ENCODE measurements around the gene DYNC1H1.
A peak's percentile ranks its signal among the peaks of the same experiment; 100 is the strongest.

DYNC1H1 gene

DNA sequence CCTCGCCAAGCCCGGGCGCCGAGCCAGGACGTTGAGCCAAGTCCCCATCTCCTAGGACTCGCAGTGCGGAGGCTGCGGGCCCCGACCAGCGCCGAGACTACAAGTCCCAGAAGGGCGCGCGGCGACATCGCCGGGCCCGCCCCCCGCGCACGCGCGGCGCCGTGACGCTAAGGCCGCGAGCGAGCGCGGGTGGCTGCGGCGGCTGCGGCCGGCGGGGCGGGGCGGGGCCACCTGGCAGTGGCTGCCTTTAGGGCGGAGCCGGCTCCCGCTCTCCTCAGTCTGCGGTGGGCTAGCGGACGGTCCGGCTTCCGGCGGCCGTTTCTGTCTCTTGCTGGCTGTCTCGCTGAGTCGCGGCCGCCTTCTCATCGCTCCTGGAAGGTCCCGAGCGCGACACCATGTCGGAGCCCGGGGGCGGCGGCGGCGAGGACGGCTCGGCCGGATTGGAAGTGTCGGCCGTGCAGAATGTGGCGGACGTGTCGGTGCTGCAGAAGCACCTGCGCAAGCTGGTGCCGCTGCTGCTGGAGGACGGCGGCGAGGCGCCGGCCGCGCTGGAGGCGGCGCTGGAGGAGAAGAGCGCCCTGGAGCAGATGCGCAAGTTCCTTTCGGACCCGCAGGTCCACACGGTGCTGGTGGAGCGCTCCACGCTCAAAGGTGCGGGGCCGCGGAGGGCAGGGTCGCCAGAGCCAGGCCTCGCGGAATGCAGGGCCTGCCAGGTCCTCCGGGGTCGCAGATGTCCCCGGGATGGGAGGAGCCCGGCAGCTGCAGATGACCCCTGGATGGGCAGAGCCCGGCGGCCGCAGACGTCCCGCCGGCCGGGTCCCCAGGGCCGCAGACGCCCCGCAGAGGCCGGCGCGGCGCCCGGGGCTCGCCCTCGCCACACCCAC is at the start of gene DYNC1H1:
TSS of gene DYNC1H1 (plus strand) at position 277 of the 884 bp plus-strand sequence. CDS start at position 396, 119 bp downstream.
- no peaks in the 10 kb centered on the region for H3K9me3 Mint-ChIP-seq (ENCODE audit: low read depth)
- peaks cover 42% of the 10 kb centered on the region for H3K4me1 Mint-ChIP-seq (ENCODE audit: low read depth)
- no peaks in the 10 kb centered on the region for H3K27me3 Mint-ChIP-seq

DNA sequence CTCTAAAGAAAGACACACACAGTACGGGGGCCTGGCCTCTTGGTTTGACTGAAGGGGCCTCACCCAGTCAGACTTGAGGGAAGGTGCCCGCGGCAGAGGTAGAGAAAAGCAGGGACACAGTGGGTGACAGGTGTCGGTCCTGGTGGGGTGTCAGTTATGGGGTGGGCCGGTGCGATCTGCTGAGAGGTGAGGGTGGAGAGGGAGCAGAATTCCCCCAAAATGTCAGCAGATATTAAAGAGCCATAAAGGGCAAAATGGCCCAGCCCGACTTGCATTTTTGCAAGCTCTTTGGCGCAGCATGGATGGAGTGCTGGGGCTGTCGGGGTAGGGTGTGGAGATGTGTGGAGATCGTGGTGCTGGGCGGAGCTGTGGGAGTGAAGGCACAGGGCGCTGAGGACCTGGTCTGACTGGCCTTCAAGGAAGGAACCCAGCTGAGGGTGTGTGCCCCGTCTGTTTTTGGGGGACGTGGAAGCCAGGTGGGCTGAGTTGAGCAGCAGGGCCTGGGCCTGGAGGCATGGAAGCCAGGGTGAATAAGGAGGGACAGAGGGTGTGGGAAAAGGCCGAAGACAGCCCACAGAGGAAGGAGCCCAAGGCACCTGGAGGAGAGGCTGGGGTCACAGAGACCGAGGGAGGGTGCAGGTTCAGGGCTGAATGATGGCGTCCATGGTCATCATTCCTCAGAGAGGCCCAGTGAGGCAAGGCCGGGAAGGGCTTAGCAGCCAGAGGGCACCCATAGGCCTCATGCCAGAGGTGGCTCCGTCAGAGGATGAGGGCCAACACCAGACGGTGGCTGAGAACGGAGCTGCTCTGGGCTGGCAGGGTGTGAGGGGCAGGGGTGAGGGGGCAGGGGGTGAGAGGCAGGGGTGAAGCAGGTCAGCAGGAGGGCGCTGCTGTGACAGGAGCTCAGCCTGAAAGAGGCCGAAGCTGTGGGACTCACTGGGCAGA is 48.2 kb upstream of the DYNC1H1 start:
- Mint-ChIP-seq H3K27ac (peak overlapping the region; percentile 73), H3K9me3 (ENCODE audit: low read depth) (no peaks in the 10 kb centered on the region), H3K27me3 (no peaks in the 10 kb centered on the region), H3K4me1 (ENCODE audit: low read depth) (no peaks in the 10 kb centered on the region), H3K36me3 (peaks cover 2% of the 10 kb centered on the region), H3K4me3 (no peak overlapping the region)

More for the DNA sequence above, at the start of gene DYNC1H1:
- Mint-ChIP-seq H3K36me3 (peaks cover 2% of the 10 kb centered on the region), H3K4me3 (peak within 1 kb of the TSS; percentile 90), H3K27ac (peak within 1 kb of the TSS; percentile 77)

DNA sequence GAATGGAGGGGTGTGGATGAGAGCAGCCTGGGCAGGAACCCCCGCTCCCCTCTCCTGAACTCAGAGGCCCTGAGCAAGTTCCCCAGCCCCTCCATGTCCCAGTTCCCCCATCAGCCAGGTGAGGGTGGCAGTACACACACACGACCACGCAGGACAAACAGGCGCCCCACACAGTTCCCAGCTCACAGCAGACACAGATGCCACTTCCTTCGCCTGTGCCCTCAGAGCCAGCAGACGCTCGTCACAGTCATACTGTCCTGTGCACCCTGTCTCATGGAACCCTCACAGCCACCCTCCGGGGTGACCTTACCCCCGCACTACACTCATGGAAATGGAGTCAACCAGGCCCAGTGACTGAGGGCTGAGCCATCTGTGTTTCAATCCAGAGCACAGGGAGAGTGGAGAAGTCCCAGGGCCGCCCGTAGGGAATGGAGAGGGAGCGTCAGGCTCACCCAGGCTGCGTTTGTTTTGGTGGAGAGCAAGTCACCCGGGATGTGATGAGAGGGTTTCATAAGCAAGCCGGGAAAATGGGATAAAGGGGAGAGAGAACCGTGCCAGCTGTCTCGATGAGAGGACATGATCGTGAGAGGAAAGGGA is 47.5 kb upstream of the DYNC1H1 start:
- no peak overlapping the region for H3K4me3 Mint-ChIP-seq
- H3K4me1 Mint-ChIP-seq (ENCODE audit: low read depth), result no peaks in the 10 kb centered on the region
- no peaks in the 10 kb centered on the region for H3K9me3 Mint-ChIP-seq (ENCODE audit: low read depth)
- H3K27ac Mint-ChIP-seq, result no peak overlapping the region
- peaks cover 2% of the 10 kb centered on the region for H3K36me3 Mint-ChIP-seq
- H3K27me3 Mint-ChIP-seq, result no peaks in the 10 kb centered on the region

DNA sequence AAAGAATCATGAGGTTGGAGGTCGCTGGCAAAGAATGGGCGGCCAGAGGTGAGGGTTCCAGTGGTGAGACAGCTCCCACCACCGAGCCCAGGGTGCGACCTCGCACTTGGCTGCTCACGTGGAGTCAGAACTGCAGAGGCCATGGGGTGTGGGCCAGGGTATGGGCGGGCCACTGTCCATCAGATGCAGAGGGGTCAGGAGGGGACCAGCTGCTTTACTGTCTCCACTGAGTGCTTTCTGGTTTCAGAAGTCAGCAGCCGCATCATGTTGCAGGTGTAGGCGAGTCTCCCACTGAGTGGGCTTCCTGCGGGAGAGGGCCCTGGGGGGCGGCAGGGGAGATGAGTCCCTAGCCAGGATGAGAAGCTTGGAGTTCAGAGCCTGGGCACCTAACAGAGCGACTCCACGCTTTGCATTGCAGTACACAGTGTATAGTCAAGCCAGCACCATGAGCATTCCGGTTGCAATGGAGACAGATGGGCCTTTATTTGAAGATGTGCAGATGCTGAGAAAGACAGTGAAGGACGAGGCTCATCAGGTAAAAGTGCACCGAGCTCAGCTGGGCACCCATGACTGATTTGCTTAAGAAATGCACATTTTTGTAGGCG is 46.9 kb upstream of the DYNC1H1 start:
- Mint-ChIP-seq H3K27ac (no peak overlapping the region), H3K36me3 (no peaks in the 10 kb centered on the region), H3K4me1 (ENCODE audit: low read depth) (no peaks in the 10 kb centered on the region), H3K27me3 (no peaks in the 10 kb centered on the region), H3K9me3 (ENCODE audit: low read depth) (no peaks in the 10 kb centered on the region), H3K4me3 (no peak overlapping the region)

DNA sequence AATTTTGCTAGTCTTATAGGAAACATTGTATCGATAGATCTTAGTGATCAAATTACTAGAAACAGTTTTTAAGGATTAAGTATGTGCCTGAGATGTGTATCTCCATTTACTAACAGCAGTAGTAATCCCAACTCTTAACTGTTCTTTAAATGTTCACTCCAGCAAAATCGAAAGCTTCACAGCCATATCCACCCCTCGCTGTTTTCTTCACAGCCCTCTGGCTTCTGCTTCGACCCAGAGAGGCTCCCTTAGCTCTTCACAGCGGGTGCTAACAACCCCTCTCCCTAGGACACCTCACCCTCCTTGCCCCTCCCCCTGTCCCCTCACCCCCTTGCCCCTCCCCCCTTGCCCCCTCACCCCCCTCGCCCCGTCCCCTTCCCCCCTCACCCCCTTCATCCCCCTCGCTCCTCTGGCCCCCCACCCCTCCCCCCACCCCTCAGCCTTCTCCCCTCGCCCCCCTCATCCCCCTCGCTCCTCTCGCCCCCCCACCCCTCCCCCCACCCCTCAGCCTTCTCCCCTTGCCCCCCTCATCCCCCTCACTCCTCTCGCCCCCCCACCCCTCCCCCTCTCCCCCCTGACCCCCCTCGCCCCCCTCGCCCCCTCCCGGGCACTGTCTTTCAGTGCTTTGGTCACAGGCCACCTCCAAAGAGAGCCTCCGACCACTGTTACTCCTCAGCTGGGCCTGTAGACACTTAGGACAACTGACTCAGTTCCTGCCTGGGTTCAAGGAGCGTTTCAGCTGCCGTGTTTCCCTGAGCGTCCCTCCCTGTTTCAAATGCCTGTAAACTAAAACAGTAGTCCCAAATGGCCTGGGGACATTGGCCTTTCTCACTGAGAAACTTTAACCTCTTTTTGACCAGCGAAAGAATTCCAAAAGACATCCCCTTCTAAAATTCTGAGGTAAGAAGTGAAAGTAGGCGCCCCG is 46.0 kb upstream of the DYNC1H1 start:
- Mint-ChIP-seq H3K27me3 (no peaks in the 10 kb centered on the region), H3K36me3 (no peaks in the 10 kb centered on the region), H3K4me3 (no peak overlapping the region), H3K27ac (no peak overlapping the region), H3K4me1 (ENCODE audit: low read depth) (no peaks in the 10 kb centered on the region), H3K9me3 (ENCODE audit: low read depth) (no peaks in the 10 kb centered on the region)

DNA sequence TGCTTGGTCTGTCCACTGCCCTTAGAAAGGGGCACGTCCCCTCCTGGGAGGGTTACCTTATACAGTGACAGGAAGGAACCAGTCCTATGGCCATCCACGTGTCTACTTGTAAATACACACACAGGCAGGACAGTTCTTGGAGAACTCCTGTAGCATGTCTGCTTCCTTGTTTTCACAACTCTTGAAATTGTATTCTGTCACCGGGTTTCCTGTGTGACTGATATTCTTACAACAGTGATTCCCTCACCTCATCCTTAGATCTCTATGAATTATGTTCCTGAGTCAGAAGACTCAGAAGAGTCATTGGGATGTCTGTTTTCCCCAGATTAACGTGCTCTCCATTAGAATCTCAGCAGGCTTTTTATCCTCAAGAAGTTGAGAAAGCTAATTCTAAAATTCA is 44.1 kb upstream of the DYNC1H1 start:
- no peaks in the 10 kb centered on the region for H3K4me1 Mint-ChIP-seq (ENCODE audit: low read depth)
- H3K27ac Mint-ChIP-seq, result peak overlapping the region; percentile 77
- H3K27me3 Mint-ChIP-seq, result no peaks in the 10 kb centered on the region
- no peaks in the 10 kb centered on the region for H3K9me3 Mint-ChIP-seq (ENCODE audit: low read depth)
- no peak overlapping the region for H3K4me3 Mint-ChIP-seq
- H3K36me3 Mint-ChIP-seq, result no peaks in the 10 kb centered on the region

DNA sequence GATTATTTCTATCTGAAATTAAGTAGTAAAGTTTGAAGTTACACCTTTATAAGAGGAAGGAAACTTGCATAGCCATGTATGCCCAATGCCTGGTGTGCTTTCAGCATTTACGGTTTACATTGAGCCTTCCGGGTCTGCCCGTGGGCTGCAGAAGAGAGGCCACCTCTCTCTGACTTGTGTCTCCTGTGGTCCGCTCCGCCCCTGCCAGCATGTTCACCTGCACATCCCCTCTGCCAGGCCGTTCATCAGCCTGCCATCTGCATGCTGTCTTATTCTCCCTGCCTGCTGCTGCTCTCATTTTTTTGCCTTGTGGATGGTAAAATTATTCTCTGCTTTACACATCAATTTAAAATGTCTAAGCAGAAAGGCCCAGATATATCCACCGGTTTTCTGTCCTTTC is 41.5 kb upstream of the DYNC1H1 start:
- no peaks in the 10 kb centered on the region for H3K9me3 Mint-ChIP-seq (ENCODE audit: low read depth)
- H3K4me3 Mint-ChIP-seq, result no peak overlapping the region
- H3K27ac Mint-ChIP-seq, result peak overlapping the region; percentile 64
- H3K36me3 Mint-ChIP-seq, result no peaks in the 10 kb centered on the region
- H3K4me1 Mint-ChIP-seq (ENCODE audit: low read depth), result no peaks in the 10 kb centered on the region
- no peaks in the 10 kb centered on the region for H3K27me3 Mint-ChIP-seq

DNA sequence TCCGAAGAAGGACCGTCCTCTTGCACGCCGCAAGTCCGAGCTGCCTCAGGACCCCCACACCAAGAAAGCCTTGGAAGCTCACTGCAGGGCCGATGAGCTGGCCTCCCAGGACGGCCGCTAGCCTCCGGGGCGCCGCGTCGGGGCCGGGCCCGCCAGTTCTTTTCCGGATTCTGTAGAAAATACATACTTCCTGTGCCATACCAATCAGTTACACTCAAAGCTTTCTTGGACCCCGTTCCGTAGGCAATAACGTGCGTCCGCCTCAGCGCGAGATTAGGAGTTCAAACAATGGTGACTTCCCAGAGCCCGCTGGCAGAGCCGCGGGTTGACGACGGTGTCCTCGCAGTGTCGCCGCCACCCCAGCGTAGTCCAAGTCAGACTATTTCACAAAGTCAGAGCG is 39.2 kb upstream of the DYNC1H1 start:
- Mint-ChIP-seq H3K27ac (peak overlapping the region; percentile 1), H3K4me3 (no peak overlapping the region), H3K27me3 (no peaks in the 10 kb centered on the region), H3K4me1 (ENCODE audit: low read depth) (no peaks in the 10 kb centered on the region), H3K36me3 (no peaks in the 10 kb centered on the region), H3K9me3 (ENCODE audit: low read depth) (no peaks in the 10 kb centered on the region)

DNA sequence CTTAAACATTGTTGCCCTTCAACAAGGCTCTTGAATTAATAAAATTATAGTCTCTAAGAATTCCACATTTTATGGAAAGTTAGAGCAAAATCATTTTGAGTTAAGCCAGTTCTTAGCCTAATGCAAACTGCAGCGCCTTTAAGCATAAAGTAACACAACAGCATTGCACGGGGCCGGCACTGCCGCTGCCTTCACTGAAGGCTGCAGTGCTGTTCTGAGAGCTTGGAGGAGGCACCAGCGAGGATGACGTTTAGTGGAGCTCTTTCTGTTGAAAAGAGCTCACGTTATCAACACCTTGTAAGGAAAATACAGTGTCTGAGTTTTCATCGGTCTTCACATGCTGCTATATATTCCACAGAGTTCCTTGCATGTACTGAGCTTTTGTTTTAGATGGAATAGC is 38.3 kb upstream of the DYNC1H1 start:
- Mint-ChIP-seq H3K27ac (no peak overlapping the region), H3K27me3 (no peaks in the 10 kb centered on the region), H3K9me3 (ENCODE audit: low read depth) (no peaks in the 10 kb centered on the region), H3K4me3 (no peak overlapping the region), H3K36me3 (no peaks in the 10 kb centered on the region), H3K4me1 (ENCODE audit: low read depth) (no peaks in the 10 kb centered on the region)

DNA sequence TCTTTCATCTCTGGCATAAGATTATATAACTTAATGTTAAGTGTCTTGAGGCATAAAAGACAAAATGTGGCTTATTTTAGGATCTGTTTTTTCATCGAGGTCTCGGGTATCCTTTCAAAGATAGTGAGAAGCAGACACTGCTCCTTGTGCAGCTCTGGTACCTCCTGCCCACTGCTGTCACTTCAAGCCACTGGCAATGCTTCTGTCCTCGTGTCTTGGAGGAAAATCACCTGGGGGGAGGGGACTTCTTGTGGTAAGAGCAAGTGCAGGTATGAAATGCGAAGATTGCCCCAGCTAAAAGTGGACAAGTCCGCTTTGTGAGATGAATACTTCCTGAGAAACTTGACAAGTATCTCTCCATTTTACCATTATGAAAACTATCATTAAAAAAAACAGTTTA is 37.8 kb upstream of the DYNC1H1 start:
- no peaks in the 10 kb centered on the region for H3K27me3 Mint-ChIP-seq
- no peaks in the 10 kb centered on the region for H3K9me3 Mint-ChIP-seq (ENCODE audit: low read depth)
- no peaks in the 10 kb centered on the region for H3K4me1 Mint-ChIP-seq (ENCODE audit: low read depth)
- no peaks in the 10 kb centered on the region for H3K36me3 Mint-ChIP-seq
- no peak overlapping the region for H3K4me3 Mint-ChIP-seq
- peak overlapping the region; percentile 5 for H3K27ac Mint-ChIP-seq

DNA sequence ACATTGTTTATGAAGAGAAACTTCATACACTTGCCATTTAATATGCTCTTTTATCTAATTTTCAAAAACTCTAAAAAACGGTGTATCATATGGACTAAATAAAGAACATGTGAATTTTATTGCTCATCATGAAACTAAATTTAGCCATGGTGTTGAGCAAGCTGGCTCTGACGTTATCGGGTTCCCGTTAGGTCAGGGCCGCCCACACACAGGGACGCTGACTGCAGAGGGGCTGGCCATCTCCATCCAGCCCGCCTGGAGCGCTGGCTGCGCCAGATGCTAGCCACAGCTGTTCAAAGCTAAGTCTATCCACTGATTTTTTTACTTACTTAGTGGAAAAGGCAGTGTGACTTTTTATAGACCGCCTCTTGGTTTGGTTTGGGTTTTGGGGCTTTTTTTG is 36.5 kb upstream of the DYNC1H1 start:
- H3K4me3 Mint-ChIP-seq, result no peak overlapping the region
- H3K9me3 Mint-ChIP-seq (ENCODE audit: low read depth), result no peaks in the 10 kb centered on the region
- H3K27me3 Mint-ChIP-seq, result no peaks in the 10 kb centered on the region
- H3K36me3 Mint-ChIP-seq, result no peaks in the 10 kb centered on the region
- no peak overlapping the region for H3K27ac Mint-ChIP-seq
- no peaks in the 10 kb centered on the region for H3K4me1 Mint-ChIP-seq (ENCODE audit: low read depth)

DNA sequence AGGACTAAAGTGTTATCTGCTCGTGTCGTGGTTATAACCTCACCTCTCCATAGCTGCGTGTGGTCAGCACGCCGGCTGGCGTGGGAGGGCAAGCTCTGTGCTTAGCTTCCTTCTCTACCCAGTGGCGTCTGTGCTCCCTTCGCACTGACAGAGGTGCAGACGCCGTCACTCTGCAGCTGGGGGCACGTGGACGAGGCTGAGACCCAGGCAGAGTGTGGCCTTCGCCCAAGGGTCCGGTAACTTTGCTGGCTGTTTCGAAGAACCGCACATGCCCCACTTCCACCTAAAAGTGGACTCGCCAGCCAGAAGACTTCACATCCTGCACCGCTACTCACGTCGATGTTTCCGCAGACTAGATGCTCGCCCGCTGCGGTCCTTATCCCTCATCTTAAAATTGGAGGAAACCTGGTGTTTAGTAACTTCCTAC is 35.9 kb upstream of the DYNC1H1 start:
- Mint-ChIP-seq H3K27ac (peak overlapping the region; percentile 16), H3K27me3 (no peaks in the 10 kb centered on the region), H3K9me3 (ENCODE audit: low read depth) (no peaks in the 10 kb centered on the region), H3K4me1 (ENCODE audit: low read depth) (no peaks in the 10 kb centered on the region), H3K36me3 (no peaks in the 10 kb centered on the region), H3K4me3 (no peak overlapping the region)

DNA sequence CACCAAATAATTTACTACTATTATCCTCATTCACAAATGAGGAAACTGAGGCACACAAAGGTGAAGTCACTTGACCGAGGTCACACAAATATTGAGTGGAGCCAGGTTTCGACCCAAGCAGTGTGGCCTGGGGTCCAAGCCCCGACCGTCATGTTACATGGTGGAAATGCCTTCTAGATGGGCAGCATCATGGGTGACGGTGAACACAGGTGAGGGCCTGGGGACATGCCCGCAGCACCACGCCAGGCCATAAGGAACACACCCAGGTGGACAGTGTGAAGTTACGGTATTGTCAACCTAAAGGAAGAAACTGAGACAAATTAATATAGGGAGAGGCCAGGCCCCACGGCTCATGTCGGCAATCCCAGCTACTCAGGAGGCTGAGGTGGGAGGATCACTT is 35.3 kb upstream of the DYNC1H1 start:
- H3K4me1 Mint-ChIP-seq (ENCODE audit: low read depth), result no peaks in the 10 kb centered on the region
- no peaks in the 10 kb centered on the region for H3K36me3 Mint-ChIP-seq
- no peaks in the 10 kb centered on the region for H3K9me3 Mint-ChIP-seq (ENCODE audit: low read depth)
- no peaks in the 10 kb centered on the region for H3K27me3 Mint-ChIP-seq
- H3K27ac Mint-ChIP-seq, result no peak overlapping the region
- H3K4me3 Mint-ChIP-seq, result no peak overlapping the region

DNA sequence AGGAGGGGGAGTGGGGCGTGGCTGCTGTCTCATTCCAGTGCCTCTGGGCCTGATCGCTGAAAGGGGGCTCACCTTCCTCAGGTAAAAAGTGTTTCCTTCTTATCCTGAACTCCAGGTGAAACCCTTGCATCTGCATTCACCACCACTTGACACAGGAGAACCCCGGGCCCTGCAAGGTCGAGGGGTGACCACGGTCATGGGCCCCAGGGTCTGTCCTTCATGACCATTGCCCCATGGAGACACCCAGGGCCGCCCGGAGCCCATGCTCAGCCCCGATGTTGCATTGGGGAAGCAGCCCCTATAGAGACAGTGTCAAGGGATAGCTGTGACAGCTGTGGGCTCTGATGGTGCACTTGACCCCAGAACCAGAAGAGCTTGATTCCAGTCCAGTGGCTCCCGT is 34.4 kb upstream of the DYNC1H1 start:
- Mint-ChIP-seq H3K9me3 (ENCODE audit: low read depth) (no peaks in the 10 kb centered on the region), H3K4me3 (no peak overlapping the region), H3K27ac (no peak overlapping the region), H3K36me3 (no peaks in the 10 kb centered on the region), H3K4me1 (ENCODE audit: low read depth) (no peaks in the 10 kb centered on the region), H3K27me3 (no peaks in the 10 kb centered on the region)

Data from activated naive CD8-positive, alpha-beta T cell (primary cell).